GM06990 (cell line): Measurements from ENCODE around the gene RAB18.

Source experiments
- DNase-seq: peaks from one replicate; pipeline ENCODE4 v3.0.0-alpha.2; 2011; ENCODE audit not compliant: insufficient read length; ENCODE audit errors: extremely low read depth
- H3K27me3 ChIP-seq: replicated peaks from 2 replicates; pipeline ENCODE4 v1.6.0; 2011; ENCODE audit warnings: low read length; ENCODE audit not compliant: control insufficient read depth, insufficient read depth
- H3K36me3 ChIP-seq: 2 replicates; pipeline ENCODE4 v1.5.1; 2011; ENCODE audit warnings: low read length; ENCODE audit not compliant: control insufficient read depth, insufficient read depth
- H3K4me3 ChIP-seq: replicated peaks from 2 replicates; pipeline ENCODE4 v1.5.1; 2011; ENCODE audit warnings: low read depth, mild to moderate bottlenecking, control low read depth, low read length
- TF ChIP-seq, protein P1 (sequence below): IDR thresholded peaks from 2 replicates; pipeline ENCODE4 v1.5.1; 2011; ENCODE audit warnings: low read length, control low read depth, mild to moderate bottlenecking, inconsistent platforms; ENCODE audit not compliant: insufficient read depth, poor library complexity, severe bottlenecking

The RAB18 gene

DNA sequence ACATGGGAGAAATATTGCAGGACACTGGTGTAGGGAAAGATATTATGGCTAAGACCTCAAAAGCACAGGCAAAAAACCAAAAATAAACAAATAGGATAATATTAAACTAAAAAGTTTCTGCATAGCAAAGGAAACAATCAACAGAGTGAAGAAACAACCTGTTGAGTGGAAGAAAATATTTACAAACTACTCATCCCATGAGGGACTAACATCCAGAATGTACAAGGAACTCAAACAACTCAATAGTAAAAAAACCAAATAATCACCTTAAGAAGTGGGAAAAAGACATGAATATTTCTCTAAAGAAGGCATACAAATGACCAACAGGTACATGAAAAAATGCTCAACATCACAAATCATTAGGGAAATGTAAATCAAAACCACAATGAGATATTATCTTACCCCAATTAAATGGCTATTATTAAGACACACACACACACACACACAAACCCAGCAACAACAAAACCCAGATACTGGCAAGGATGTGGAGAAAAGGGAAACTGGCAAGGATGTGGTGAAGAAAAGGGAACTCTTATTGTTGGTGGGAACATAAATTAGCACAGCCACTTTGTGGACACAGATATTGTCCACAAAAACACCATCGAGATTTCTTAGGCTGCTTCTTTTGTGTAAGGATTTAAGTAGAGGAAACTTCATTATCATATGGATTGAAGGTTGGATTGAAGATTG, 9.8 kb upstream of the RAB18 start:
- no peak for DNase-seq
- TF ChIP-seq, protein P1, sequence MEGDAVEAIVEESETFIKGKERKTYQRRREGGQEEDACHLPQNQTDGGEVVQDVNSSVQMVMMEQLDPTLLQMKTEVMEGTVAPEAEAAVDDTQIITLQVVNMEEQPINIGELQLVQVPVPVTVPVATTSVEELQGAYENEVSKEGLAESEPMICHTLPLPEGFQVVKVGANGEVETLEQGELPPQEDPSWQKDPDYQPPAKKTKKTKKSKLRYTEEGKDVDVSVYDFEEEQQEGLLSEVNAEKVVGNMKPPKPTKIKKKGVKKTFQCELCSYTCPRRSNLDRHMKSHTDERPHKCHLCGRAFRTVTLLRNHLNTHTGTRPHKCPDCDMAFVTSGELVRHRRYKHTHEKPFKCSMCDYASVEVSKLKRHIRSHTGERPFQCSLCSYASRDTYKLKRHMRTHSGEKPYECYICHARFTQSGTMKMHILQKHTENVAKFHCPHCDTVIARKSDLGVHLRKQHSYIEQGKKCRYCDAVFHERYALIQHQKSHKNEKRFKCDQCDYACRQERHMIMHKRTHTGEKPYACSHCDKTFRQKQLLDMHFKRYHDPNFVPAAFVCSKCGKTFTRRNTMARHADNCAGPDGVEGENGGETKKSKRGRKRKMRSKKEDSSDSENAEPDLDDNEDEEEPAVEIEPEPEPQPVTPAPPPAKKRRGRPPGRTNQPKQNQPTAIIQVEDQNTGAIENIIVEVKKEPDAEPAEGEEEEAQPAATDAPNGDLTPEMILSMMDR = no peak
- H3K4me3 ChIP-seq = no peak overlapping the region
- no peaks in the 10 kb centered on the region for H3K36me3 ChIP-seq
- no peaks in the 10 kb centered on the region for H3K27me3 ChIP-seq

DNA sequence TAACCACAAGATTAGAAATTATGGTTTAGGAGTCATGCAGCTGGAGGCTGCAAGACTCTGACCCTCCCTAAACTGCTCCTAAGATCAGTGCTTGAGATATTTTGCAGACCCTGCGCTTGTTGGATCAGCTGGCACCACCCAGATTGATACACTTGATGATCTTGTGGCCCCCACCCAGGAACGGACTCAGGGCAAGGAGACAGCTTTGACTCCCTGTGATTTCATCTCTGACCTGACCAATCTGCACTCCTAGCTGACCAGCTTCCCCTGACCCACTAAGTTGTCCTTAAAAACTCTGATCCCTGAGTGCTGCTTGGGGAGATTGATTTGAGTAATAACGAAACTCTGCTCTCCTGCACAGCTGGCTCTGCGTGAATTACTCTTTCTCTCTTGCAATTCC, 8.0 kb upstream of the RAB18 start:
- Histone ChIP-seq H3K36me3 (no peaks in the 10 kb centered on the region), H3K4me3 (no peak overlapping the region), H3K27me3 (no peaks in the 10 kb centered on the region; the same call in 1 of the 2 replicates)
- TF ChIP-seq, protein P1 = no peak
- no peak for DNase-seq

DNA sequence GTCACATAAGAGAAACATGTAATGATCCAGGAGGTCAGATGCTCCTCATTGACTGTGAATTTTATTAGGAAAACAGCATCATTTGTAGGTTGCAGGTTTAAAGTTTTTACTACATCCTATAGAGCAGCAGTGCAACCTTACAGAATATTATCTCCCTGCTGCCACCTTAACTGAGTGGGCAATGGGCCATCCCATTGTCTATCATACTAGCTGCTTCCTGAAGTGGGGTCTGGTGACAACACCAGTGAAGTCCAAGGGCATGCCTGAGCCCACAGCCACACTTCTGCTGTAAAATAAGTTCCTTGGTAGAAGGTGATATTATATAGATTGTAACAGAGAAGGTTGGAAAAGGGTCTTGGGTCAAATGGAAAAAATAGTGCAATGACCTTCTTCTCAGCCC, 4.0 kb upstream of the RAB18 start:
- H3K4me3 ChIP-seq = no peak overlapping the region
- H3K36me3 ChIP-seq = no peaks in the 10 kb centered on the region
- TF ChIP-seq, protein P1 = no peak
- no peak for DNase-seq
- no peaks in the 10 kb centered on the region; the same call in 1 of the 2 replicates for H3K27me3 ChIP-seq

DNA sequence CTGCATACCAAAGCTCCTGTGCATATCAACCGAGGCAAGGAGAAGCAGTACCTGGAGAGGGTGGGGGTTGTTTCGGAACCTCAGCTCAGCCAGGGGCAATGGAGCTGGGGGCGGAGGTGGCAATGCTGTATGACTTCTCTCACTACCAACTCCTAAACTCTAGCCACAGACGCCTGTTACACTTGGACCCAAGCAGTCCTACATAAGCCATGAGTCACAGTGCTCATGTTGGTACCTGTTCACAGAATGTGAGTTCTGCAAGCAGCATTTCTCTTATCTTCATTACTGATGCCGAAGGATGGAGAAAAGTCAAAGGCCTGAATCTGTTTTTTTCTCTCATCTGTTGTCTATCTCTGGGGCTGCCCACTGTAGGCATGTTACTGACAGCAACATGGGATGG, 3.2 kb upstream of the RAB18 start:
- no peaks in the 10 kb centered on the region for H3K36me3 ChIP-seq
- H3K27me3 ChIP-seq = no peaks in the 10 kb centered on the region; the same call in 1 of the 2 replicates
- TF ChIP-seq, protein P1 = no peak
- no peak overlapping the region for H3K4me3 ChIP-seq
- DNase-seq = no peak

DNA sequence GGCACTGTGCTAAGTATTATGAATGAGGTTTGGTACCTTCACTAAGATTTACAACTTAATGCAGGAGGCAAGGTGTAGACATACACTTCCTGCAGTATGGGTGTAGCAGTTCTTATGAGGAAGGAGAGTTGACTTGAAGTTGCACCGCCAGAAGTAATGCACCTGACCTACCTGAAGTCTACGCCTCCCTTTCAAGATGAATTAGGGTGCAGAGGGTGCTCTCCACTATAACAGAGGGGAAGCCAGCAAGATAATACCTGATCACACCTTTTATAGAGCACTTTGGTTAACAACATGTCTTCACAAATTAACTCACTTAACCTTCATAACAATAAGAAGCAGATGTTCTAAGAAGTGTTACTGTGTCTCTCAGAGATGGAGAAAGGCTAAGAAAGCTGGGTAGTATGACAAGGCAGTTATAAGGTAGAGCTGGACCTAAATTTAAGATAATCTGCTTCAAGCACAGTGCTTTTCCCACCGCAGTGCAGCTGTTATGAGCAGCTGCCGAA, 552 bp upstream of the RAB18 start:
- TF ChIP-seq, protein P1 = no peak
- Histone ChIP-seq H3K27me3 (no peaks in the 10 kb centered on the region; the same call in 1 of the 2 replicates), H3K4me3 (peak overlapping the region; percentile 41), H3K36me3 (no peaks in the 10 kb centered on the region)
- no peak for DNase-seq
